Measurements from ENCODE around the gene SYCP2. TPM values are rescaled to one million over a fixed set of nuclear protein-coding genes. Genes with fewer than 3 reads are reported as not detected.

SYCP2 gene
- total RNA-seq, 1 donor from 2014 or later, result 0.88 TPM

- no peak overlapping the region for H3K4me3 Mint-ChIP-seq
- Histone ChIP-seq H3K4me1 (no peaks in the 10 kb centered on the region), H3K27ac (no peak overlapping the region), H2AFZ (replicated peaks) (no peak overlapping the region), H3K4me2 (no peak overlapping the region), H4K20me1 (ENCODE audit: low read depth) (no peaks in the 10 kb centered on the region), H3K9me3 (ENCODE audit: low read depth) (no peaks in the 10 kb centered on the region), H3K27me3 (no peaks in the 10 kb centered on the region), H3K79me2 (ENCODE audit: low read depth) (no peaks in the 10 kb centered on the region), H3K9ac (no peak overlapping the region), H3K4me3 (no peak overlapping the region), H3K36me3 (no peaks in the 10 kb centered on the region), H3F3A (ENCODE audit: low read depth) (no peaks in the 10 kb centered on the region)
- DNase-seq (ENCODE audit: low spot score), result no peak
- H3K36me3 Mint-ChIP-seq, result no peaks in the 10 kb centered on the region
- no peaks in the 10 kb centered on the region for H3K9me3 Mint-ChIP-seq
- H3K27me3 Mint-ChIP-seq (ENCODE audit: insufficient read depth, low read depth), result peaks cover 12% of the 10 kb centered on the region
- TF ChIP-seq EZH2phosphoT487 (IDR thresholded peaks at IDR 0.05), result no peak
- TF ChIP-seq EZH2 (IDR thresholded peaks at IDR 0.05), result no peak
- TF ChIP-seq, protein P1, sequence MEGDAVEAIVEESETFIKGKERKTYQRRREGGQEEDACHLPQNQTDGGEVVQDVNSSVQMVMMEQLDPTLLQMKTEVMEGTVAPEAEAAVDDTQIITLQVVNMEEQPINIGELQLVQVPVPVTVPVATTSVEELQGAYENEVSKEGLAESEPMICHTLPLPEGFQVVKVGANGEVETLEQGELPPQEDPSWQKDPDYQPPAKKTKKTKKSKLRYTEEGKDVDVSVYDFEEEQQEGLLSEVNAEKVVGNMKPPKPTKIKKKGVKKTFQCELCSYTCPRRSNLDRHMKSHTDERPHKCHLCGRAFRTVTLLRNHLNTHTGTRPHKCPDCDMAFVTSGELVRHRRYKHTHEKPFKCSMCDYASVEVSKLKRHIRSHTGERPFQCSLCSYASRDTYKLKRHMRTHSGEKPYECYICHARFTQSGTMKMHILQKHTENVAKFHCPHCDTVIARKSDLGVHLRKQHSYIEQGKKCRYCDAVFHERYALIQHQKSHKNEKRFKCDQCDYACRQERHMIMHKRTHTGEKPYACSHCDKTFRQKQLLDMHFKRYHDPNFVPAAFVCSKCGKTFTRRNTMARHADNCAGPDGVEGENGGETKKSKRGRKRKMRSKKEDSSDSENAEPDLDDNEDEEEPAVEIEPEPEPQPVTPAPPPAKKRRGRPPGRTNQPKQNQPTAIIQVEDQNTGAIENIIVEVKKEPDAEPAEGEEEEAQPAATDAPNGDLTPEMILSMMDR (IDR thresholded peaks at IDR 0.05), result no peak
- peaks cover 21% of the 10 kb centered on the region for H3K4me1 Mint-ChIP-seq
- H3K27ac Mint-ChIP-seq, result no peak overlapping the region
These were observed 104.2 kb downstream of the SYCP2 start for GRCh38 chr20:59829054-59829785.

GRCh38 chr20:59828125-59829053 lies 105.0 kb downstream of the SYCP2 start:
- peaks cover 11% of the 10 kb centered on the region for H3K27me3 Mint-ChIP-seq (ENCODE audit: insufficient read depth, low read depth)

GRCh38 chr20:59827138-59828056 lies 106.0 kb downstream of the SYCP2 start:
- Histone ChIP-seq H2AFZ (replicated peaks) (no peak overlapping the region), H3K27ac (no peak overlapping the region), H3K27me3 (no peaks in the 10 kb centered on the region), H3K9me3 (ENCODE audit: low read depth) (no peaks in the 10 kb centered on the region), H3K4me1 (no peaks in the 10 kb centered on the region), H3K79me2 (ENCODE audit: low read depth) (no peaks in the 10 kb centered on the region), H3F3A (ENCODE audit: low read depth) (no peaks in the 10 kb centered on the region), H4K20me1 (ENCODE audit: low read depth) (no peaks in the 10 kb centered on the region), H3K4me2 (no peak overlapping the region), H3K4me3 (no peak overlapping the region), H3K9ac (no peak overlapping the region), H3K36me3 (no peaks in the 10 kb centered on the region)
- Mint-ChIP-seq H3K27me3 (ENCODE audit: insufficient read depth, low read depth) (peaks cover 14% of the 10 kb centered on the region), H3K9me3 (no peaks in the 10 kb centered on the region), H3K27ac (no peak overlapping the region), H3K4me1 (peaks cover 24% of the 10 kb centered on the region), H3K36me3 (no peaks in the 10 kb centered on the region), H3K4me3 (no peak overlapping the region)
- TF ChIP-seq EZH2 (IDR thresholded peaks at IDR 0.05) (no peak), EZH2phosphoT487 (IDR thresholded peaks at IDR 0.05) (no peak)
- TF ChIP-seq, protein P1 (IDR thresholded peaks at IDR 0.05), result no peak
- DNase-seq (ENCODE audit: low spot score), result no peak

More at GRCh38 chr20:59828125-59829053, 105.0 kb downstream of the SYCP2 start:
- H3K4me1 ChIP-seq, result no peaks in the 10 kb centered on the region
- H3K4me3 ChIP-seq, result no peak overlapping the region
- H3K4me3 Mint-ChIP-seq, result no peak overlapping the region
- no peaks in the 10 kb centered on the region for H3K9me3 Mint-ChIP-seq
- H3K4me2 ChIP-seq, result no peak overlapping the region
- no peaks in the 10 kb centered on the region for H3K9me3 ChIP-seq (ENCODE audit: low read depth)
- no peaks in the 10 kb centered on the region for H3K27me3 ChIP-seq
- H3K4me1 Mint-ChIP-seq, result peaks cover 24% of the 10 kb centered on the region
- H3K27ac ChIP-seq, result no peak overlapping the region
- TF ChIP-seq EZH2 (IDR thresholded peaks at IDR 0.05), result no peak
- no peak for TF ChIP-seq EZH2phosphoT487 (IDR thresholded peaks at IDR 0.05)
- TF ChIP-seq, protein P1 (IDR thresholded peaks at IDR 0.05), result no peak
- H2AFZ ChIP-seq (replicated peaks), result no peak overlapping the region
- no peaks in the 10 kb centered on the region for H3K79me2 ChIP-seq (ENCODE audit: low read depth)
- no peaks in the 10 kb centered on the region for H3K36me3 Mint-ChIP-seq
- no peaks in the 10 kb centered on the region for H3F3A ChIP-seq (ENCODE audit: low read depth)
- H3K27ac Mint-ChIP-seq, result peak overlapping the region; percentile 8
- H3K9ac ChIP-seq, result no peak overlapping the region
- no peaks in the 10 kb centered on the region for H4K20me1 ChIP-seq (ENCODE audit: low read depth)
- no peak for DNase-seq (ENCODE audit: low spot score)
- no peaks in the 10 kb centered on the region for H3K36me3 ChIP-seq

All from neural progenitor cell (in vitro differentiated cells).